Loucy (cell line): ENCODE data around the gene PEX3.

Source experiments
- H2AFZ ChIP-seq: fragments of 200-600 bp; sonication (generic); 2 replicates; pipeline ENCODE4 v1.6.0; 2016; ENCODE audit warnings: antibody characterized with exemption, mild to moderate bottlenecking, low read length, moderate library complexity
- H3F3A ChIP-seq: fragments of 200-600 bp; 2 replicates; pipeline ENCODE4 v1.6.0; 2016; ENCODE audit warnings: antibody characterized with exemption, low read depth, mild to moderate bottlenecking
- H3K27me3 ChIP-seq: fragments of 200-600 bp; sonication (generic); 2 replicates; pipeline ENCODE4 v1.6.1; 2014; ENCODE audit warnings: low read length, mild to moderate bottlenecking; ENCODE audit not compliant: insufficient read depth, poor library complexity, severe bottlenecking
- H3K36me3 ChIP-seq: fragments of 200-600 bp; sonication (generic); 2 replicates; pipeline ENCODE4 v1.6.1; 2016; ENCODE audit warnings: low read length; ENCODE audit not compliant: insufficient read depth
- H3K4me1 ChIP-seq: fragments of 200-600 bp; sonication (generic); 2 replicates; pipeline ENCODE4 v1.5.1; 2014; ENCODE audit warnings: low read length, mild to moderate bottlenecking; ENCODE audit not compliant: insufficient read depth, poor library complexity, severe bottlenecking
- H3K4me2 ChIP-seq: fragments of 200-600 bp; sonication (generic); 2 replicates; pipeline ENCODE4 v1.6.0; 2014; ENCODE audit warnings: antibody characterized with exemption, low read length, low read depth, mild to moderate bottlenecking; ENCODE audit not compliant: poor library complexity, severe bottlenecking
- H3K4me3 ChIP-seq: fragments of 200-600 bp; sonication (generic); 2 replicates; pipeline ENCODE4 v1.5.1; 2014; ENCODE audit warnings: low read length, mild to moderate bottlenecking, mixed read lengths; ENCODE audit not compliant: poor library complexity, severe bottlenecking
- H3K79me2 ChIP-seq: fragments of 200-600 bp; sonication (generic); 2 replicates; pipeline ENCODE4 v1.6.1; 2014; ENCODE audit warnings: low read length; ENCODE audit not compliant: insufficient read depth
- H3K9ac ChIP-seq: fragments of 200-600 bp; sonication (generic); 2 replicates; pipeline ENCODE4 v1.6.0; 2014; ENCODE audit warnings: mild to moderate bottlenecking, low read depth, low read length, moderate library complexity; ENCODE audit not compliant: poor library complexity, severe bottlenecking
- H3K9me2 ChIP-seq: fragments of 200-600 bp; sonication (generic); replicated peaks from 2 replicates; pipeline ENCODE4 v1.6.1; 2016; ENCODE audit warnings: low read depth, low read length, mixed read lengths
- H3K9me3 ChIP-seq: fragments of 200-600 bp; sonication (generic); 2 replicates; pipeline ENCODE4 v1.6.1; 2014; ENCODE audit warnings: mild to moderate bottlenecking, antibody characterized with exemption, low read length, low read depth; ENCODE audit not compliant: insufficient read depth
- H4K20me1 ChIP-seq: fragments of 200-600 bp; sonication (generic); 2 replicates; pipeline ENCODE4 v1.6.0; 2014; ENCODE audit warnings: antibody characterized with exemption, low read length, mild to moderate bottlenecking; ENCODE audit not compliant: insufficient read depth, poor library complexity, severe bottlenecking
- EZH2phosphoT487 ChIP-seq: fragments of 200-600 bp; IDR thresholded peaks from 2 replicates; pipeline ENCODE4 v1.6.1; 2018; ENCODE audit warnings: antibody characterized with exemption, mild to moderate bottlenecking, moderate library complexity, borderline replicate concordance
- TF ChIP-seq, protein P1 (sequence below): fragments of 200-600 bp; sonication (generic); conservative IDR thresholded peaks from 2 replicates; pipeline ENCODE4 v1.5.1; 2014; ENCODE audit warnings: mild to moderate bottlenecking, antibody characterized with exemption, low read length

Gene PEX3

DNA sequence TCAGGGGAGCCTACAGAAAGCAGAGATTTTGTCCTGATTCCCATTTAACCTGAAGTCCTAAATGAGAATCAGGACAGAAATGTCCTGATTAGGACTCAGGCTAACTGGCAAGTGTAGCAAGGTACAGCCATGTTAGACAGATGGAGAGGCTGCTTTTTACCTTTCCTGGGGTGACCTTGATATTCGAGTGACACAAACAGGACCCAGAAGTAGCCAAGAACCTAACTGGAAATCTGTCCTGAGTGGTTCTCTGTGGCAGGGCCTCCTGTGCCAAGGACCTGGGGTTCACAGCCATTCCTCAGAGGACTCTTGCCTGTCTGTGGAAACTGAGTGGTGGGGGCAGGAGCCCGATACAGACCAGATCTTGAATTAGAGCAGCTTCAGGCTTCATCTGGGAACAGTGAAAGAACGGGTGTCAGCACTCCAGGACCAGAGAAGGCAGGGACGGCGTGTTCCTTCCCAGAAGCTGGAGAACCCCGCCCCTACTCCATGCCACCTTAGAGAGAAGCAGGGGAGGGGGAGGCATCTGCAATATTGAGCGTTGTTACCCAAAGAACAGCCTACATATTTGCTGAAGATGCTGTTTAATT is 65.3 kb downstream of the PEX3 start:
- Histone ChIP-seq H3K9ac (no peak overlapping the region), H3K4me1 (peaks cover 12% of the 10 kb centered on the region), H3K27me3 (no peaks in the 10 kb centered on the region), H2AFZ (no peak overlapping the region), H3F3A (no peaks in the 10 kb centered on the region), H3K9me3 (no peaks in the 10 kb centered on the region), H3K79me2 (peaks cover 10% of the 10 kb centered on the region), H3K9me2 (no peaks in the 10 kb centered on the region), H4K20me1 (no peaks in the 10 kb centered on the region), H3K36me3 (no peaks in the 10 kb centered on the region), H3K4me2 (no peak overlapping the region), H3K4me3 (no peak overlapping the region)
- no peak for TF ChIP-seq EZH2phosphoT487
- TF ChIP-seq, protein P1, sequence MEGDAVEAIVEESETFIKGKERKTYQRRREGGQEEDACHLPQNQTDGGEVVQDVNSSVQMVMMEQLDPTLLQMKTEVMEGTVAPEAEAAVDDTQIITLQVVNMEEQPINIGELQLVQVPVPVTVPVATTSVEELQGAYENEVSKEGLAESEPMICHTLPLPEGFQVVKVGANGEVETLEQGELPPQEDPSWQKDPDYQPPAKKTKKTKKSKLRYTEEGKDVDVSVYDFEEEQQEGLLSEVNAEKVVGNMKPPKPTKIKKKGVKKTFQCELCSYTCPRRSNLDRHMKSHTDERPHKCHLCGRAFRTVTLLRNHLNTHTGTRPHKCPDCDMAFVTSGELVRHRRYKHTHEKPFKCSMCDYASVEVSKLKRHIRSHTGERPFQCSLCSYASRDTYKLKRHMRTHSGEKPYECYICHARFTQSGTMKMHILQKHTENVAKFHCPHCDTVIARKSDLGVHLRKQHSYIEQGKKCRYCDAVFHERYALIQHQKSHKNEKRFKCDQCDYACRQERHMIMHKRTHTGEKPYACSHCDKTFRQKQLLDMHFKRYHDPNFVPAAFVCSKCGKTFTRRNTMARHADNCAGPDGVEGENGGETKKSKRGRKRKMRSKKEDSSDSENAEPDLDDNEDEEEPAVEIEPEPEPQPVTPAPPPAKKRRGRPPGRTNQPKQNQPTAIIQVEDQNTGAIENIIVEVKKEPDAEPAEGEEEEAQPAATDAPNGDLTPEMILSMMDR = no peak

DNA sequence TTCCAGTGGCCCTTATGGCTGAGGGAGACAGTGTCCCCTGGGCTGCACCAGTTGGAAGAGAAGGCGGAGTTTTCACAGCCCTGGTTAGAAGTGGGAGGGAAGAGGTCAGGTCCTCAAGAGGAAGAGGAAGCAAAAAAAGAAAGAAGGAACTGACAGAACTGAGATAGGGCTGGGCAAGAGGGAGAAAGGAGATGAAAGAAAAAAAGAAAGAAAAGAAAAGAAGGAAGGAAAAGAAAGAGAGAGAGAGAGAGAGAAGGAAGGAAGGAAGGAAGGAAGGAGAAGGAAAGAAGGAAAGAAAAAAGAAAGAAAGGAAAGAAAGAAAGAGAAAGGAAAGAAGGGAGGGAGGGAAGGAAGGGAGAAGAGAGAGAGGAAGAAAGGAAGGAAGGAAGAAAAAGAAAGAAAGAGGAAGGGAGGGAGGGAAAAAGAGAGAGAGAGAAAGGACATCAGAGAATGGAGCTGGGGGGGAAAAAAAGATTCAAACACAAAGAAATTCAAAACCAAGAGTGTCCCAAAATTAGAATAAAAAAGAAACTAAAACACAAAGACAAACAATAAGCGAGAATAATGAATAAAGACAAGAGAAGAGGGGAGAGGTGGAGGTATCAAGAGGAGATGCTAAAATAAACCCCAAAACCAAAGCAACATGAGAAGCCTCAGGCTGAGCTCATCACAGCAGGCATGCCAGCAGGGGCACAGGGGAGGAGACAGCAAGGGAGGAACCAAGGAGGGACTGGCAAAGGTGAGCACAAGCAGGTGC is 66.3 kb downstream of the PEX3 start:
- Histone ChIP-seq H3K79me2 (peaks cover 3% of the 10 kb centered on the region; the same call in 1 of the 2 replicates), H3K4me2 (no peak overlapping the region), H3K9ac (no peak overlapping the region), H4K20me1 (no peaks in the 10 kb centered on the region), H3K9me3 (no peaks in the 10 kb centered on the region), H3K36me3 (no peaks in the 10 kb centered on the region), H2AFZ (peak overlapping the region; percentile 66), H3K4me3 (peak overlapping the region; percentile 8), H3K9me2 (no peaks in the 10 kb centered on the region), H3K27me3 (no peaks in the 10 kb centered on the region), H3F3A (no peaks in the 10 kb centered on the region), H3K4me1 (peaks cover 10% of the 10 kb centered on the region)
- TF ChIP-seq, protein P1 = no peak
- no peak for TF ChIP-seq EZH2phosphoT487

DNA sequence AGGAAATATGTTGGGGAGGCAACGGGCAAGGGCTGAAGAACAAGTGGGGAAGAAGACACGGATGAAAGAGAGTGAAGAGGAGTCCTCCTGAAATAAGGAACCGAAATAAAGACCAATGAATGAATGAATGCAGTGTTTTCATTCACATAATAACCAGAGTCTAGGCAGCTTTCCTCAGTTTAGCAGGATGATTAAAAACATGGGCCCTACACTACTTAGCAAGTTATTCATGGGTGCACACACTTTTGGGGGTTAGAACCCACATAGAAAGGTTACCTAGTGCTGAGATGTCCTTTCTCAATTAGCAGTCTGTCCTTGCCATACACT is 66.8 kb downstream of the PEX3 start:
- TF ChIP-seq, protein P1 = no peak
- no peak for TF ChIP-seq EZH2phosphoT487
- H3K79me2 ChIP-seq = no peaks in the 10 kb centered on the region
- H3K4me2 ChIP-seq = no peak overlapping the region
- H3K4me3 ChIP-seq = no peak overlapping the region
- H3K9me3 ChIP-seq = no peaks in the 10 kb centered on the region
- H3K9me2 ChIP-seq = no peaks in the 10 kb centered on the region
- no peaks in the 10 kb centered on the region for H3F3A ChIP-seq
- peaks cover 8% of the 10 kb centered on the region for H3K4me1 ChIP-seq
- no peaks in the 10 kb centered on the region for H3K27me3 ChIP-seq
- no peaks in the 10 kb centered on the region for H3K36me3 ChIP-seq
- 0 out of 2 replicates have a peak overlapping the region, but pooled peaks have one; percentile 66 for H2AFZ ChIP-seq
- no peak overlapping the region for H3K9ac ChIP-seq
- no peaks in the 10 kb centered on the region for H4K20me1 ChIP-seq
